ENCODE data around the gene RBBP4. TPM values are rescaled to one million over a fixed set of nuclear protein-coding genes. Genes with fewer than 3 reads are reported as not detected.
"Not testable (repeated sequence)": the region's sequence is repeated elsewhere in the genome, so short reads cannot be mapped to it uniquely, and the experiment has no call there.

Gene RBBP4
- total and polyA plus RNA-seq, 5 donors: 52.7 to 114 (median 109) TPM

GRCh38 chr1:32622205-32622604, 28.8 kb upstream of the RBBP4 start:
- ATAC-seq (no peak), DNase-seq (no peak)
- intact Hi-C loops (cut with DNase I): no loop called here
- Histone ChIP-seq H3K27me3 (ENCODE audit: control insufficient read depth, insufficient read depth) (no peaks in the 10 kb centered on the region), H3K27ac (ENCODE audit: low read length) (no peak overlapping the region), H3K4me3 (ENCODE audit: low read length) (no peak overlapping the region), H3K4me1 (ENCODE audit: control insufficient read depth, insufficient read depth, low read length) (no peaks in the 10 kb centered on the region), H3K9me3 (ENCODE audit: control insufficient read depth, low read length) (no peaks in the 10 kb centered on the region)
- 96% methylated on average over 2 of the region's 2 CpGs for WGBS

GRCh38 chr1:32622806-32623681, 28.0 kb upstream of the RBBP4 start:
- 67% methylated on average over 3 of the region's 3 CpGs for WGBS
- intact Hi-C loops (cut with DNase I): no loop called here
- no peak for DNase-seq

GRCh38 chr1:32623775-32624174, 27.2 kb upstream of the RBBP4 start:
- ATAC-seq: no peak
- no peaks in the 10 kb centered on the region for H3K4me1 ChIP-seq (ENCODE audit: control insufficient read depth, insufficient read depth, low read length)
- WGBS: 75% methylated on average over 5 of the region's 5 CpGs
- H3K4me3 ChIP-seq (ENCODE audit: low read length): no peak overlapping the region
- intact Hi-C loops (cut with DNase I): no loop called here
- H3K9me3 ChIP-seq (ENCODE audit: control insufficient read depth, low read length): no peaks in the 10 kb centered on the region
- no peak for DNase-seq
- no peak overlapping the region for H3K27ac ChIP-seq (ENCODE audit: low read length)
- no peaks in the 10 kb centered on the region for H3K27me3 ChIP-seq (ENCODE audit: control insufficient read depth, insufficient read depth)

More at GRCh38 chr1:32622806-32623681, 28.0 kb upstream of the RBBP4 start:
- ATAC-seq: no peak
- no peaks in the 10 kb centered on the region for H3K9me3 ChIP-seq (ENCODE audit: control insufficient read depth, low read length)
- H3K27ac ChIP-seq (ENCODE audit: low read length): no peak overlapping the region
- H3K4me3 ChIP-seq (ENCODE audit: low read length): no peak overlapping the region
- no peaks in the 10 kb centered on the region for H3K27me3 ChIP-seq (ENCODE audit: control insufficient read depth, insufficient read depth)
- H3K4me1 ChIP-seq (ENCODE audit: control insufficient read depth, insufficient read depth, low read length): no peaks in the 10 kb centered on the region

- ATAC-seq: no peak
- Histone ChIP-seq H3K4me3 (ENCODE audit: low read length) (no peak overlapping the region), H3K9me3 (ENCODE audit: control insufficient read depth, low read length) (no peaks in the 10 kb centered on the region), H3K27me3 (ENCODE audit: control insufficient read depth, insufficient read depth) (no peaks in the 10 kb centered on the region), H3K4me1 (ENCODE audit: control insufficient read depth, insufficient read depth, low read length) (no peaks in the 10 kb centered on the region), H3K27ac (ENCODE audit: low read length) (no peak overlapping the region)
- intact Hi-C loops (cut with DNase I): no loop called here
- no peak for DNase-seq
- 96% methylated on average over 1 of the region's 1 CpG for WGBS
These were observed 24.8 kb upstream of the RBBP4 start for GRCh38 chr1:32626176-32626575.

DNA sequence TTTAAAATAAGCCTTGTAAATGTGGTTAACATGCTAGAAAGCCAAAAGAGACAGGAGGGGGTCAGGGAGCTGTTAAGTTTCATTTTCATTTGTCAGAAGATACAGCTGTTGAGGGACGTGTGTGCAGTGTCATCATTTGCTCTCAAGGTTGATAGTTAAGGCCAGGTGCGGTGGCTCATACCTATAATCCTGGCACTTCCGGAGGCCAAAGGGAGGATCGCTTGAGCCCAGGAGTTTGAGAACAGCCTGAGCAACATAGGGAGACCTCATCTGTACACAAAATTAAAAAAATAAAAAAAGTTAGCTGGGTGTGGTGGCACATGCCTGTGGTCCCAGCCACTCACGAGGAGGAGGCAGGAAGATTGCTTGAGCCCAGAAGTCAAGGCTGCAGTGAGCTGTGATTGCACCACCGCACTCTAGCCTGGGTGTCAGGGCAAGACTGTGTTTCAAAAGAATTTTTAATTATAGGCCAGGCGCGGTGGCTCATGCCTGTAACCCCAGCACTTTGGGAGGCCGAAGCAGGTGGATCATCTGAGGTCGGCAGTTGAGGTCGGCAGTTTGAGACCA, 23.3 kb upstream of the RBBP4 start:
- Histone ChIP-seq H3K27ac (ENCODE audit: low read length) (no peak overlapping the region), H3K27me3 (ENCODE audit: control insufficient read depth, insufficient read depth) (no peaks in the 10 kb centered on the region), H3K9me3 (ENCODE audit: control insufficient read depth, low read length) (no peaks in the 10 kb centered on the region), H3K4me3 (ENCODE audit: low read length) (no peak overlapping the region), H3K4me1 (ENCODE audit: control insufficient read depth, insufficient read depth, low read length) (no peaks in the 10 kb centered on the region)
- 85% methylated on average over 11 of the region's 11 CpGs for WGBS
- no peak for ATAC-seq
- DNase-seq: no peak
- intact Hi-C loops (cut with DNase I): no loop called here

GRCh38 chr1:32630173-32630572, 20.8 kb upstream of the RBBP4 start:
- intact Hi-C loops (cut with DNase I); H3K9me3 ChIP-seq (ENCODE audit: control insufficient read depth, low read length); H3K4me1 ChIP-seq (ENCODE audit: control insufficient read depth, insufficient read depth, low read length); DNase-seq; H3K27me3 ChIP-seq (ENCODE audit: control insufficient read depth, insufficient read depth); ATAC-seq; H3K4me3 ChIP-seq (ENCODE audit: low read length); H3K27ac ChIP-seq (ENCODE audit: low read length): not testable (repeated sequence)
- 98% methylated on average over 4 of the region's 4 CpGs for WGBS

- no peak for ATAC-seq
- H3K27ac ChIP-seq (ENCODE audit: low read length): no peak overlapping the region
- no peaks in the 10 kb centered on the region for H3K27me3 ChIP-seq (ENCODE audit: control insufficient read depth, insufficient read depth)
- no peaks in the 10 kb centered on the region for H3K9me3 ChIP-seq (ENCODE audit: control insufficient read depth, low read length)
- 85% methylated on average over 2 of the region's 2 CpGs for WGBS
- no peak overlapping the region for H3K4me3 ChIP-seq (ENCODE audit: low read length)
- no peaks in the 10 kb centered on the region for H3K4me1 ChIP-seq (ENCODE audit: control insufficient read depth, insufficient read depth, low read length)
- intact Hi-C loops (cut with DNase I): no loop called here
- no peak for DNase-seq
These were observed 18.2 kb upstream of the RBBP4 start for GRCh38 chr1:32632829-32633228.

DNA sequence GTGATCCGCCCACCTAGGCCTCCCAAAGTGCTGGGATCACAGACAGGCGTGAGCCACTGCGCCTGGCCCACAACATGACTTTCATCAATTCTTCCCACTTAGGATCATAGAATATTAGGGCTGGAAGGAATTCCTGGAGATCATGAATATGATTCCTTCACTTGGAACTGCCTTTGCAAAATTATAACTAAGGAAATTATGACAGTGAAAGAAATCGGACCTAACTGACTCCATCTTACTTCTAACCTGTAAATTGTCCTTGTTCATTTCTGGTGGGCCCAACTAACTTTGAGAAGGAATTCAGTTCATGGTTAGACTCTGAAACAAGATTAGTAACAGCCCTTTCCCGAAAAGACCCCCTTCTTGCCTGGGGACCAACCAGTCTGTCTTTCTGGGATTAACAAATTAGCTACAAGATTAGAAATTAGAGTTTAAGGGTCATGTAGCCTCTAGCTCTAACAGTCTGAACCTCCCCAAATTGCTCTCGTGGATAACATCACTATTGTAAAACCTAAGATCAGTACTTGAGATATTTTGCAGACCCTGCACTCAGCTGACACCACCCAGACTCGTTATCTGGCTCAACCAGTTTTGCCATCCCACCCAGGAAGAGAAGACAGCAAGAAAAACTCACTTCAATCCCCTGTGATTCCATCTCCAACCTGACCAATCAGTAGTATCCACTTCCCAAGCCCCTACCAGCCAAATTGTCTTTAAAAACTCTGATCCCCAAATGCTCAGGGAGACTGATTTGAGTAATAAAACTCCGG, 15.3 kb upstream of the RBBP4 start:
- intact Hi-C loops (cut with DNase I): no loop called here
- no peaks in the 10 kb centered on the region for H3K27me3 ChIP-seq (ENCODE audit: control insufficient read depth, insufficient read depth)
- no peak overlapping the region for H3K27ac ChIP-seq (ENCODE audit: low read length)
- WGBS: 96% methylated on average over 8 of the region's 8 CpGs
- H3K4me1 ChIP-seq (ENCODE audit: control insufficient read depth, insufficient read depth, low read length): no peaks in the 10 kb centered on the region
- no peaks in the 10 kb centered on the region for H3K9me3 ChIP-seq (ENCODE audit: control insufficient read depth, low read length)
- DNase-seq (no peak), ATAC-seq (no peak)
- H3K4me3 ChIP-seq (ENCODE audit: low read length): no peak overlapping the region

- no peaks in the 10 kb centered on the region for H3K9me3 ChIP-seq (ENCODE audit: control insufficient read depth, low read length)
- H3K4me1 ChIP-seq (ENCODE audit: control insufficient read depth, insufficient read depth, low read length): no peaks in the 10 kb centered on the region
- H3K4me3 ChIP-seq (ENCODE audit: low read length): no peak overlapping the region
- no peak overlapping the region for H3K27ac ChIP-seq (ENCODE audit: low read length)
- DNase-seq (no peak), ATAC-seq (no peak)
- H3K27me3 ChIP-seq (ENCODE audit: control insufficient read depth, insufficient read depth): no peaks in the 10 kb centered on the region
- 89% methylated on average over 16 of the region's 16 CpGs for WGBS
- intact Hi-C loops (cut with DNase I): no loop called here
These were observed 13.9 kb upstream of the RBBP4 start for GRCh38 chr1:32636914-32637645.

DNA sequence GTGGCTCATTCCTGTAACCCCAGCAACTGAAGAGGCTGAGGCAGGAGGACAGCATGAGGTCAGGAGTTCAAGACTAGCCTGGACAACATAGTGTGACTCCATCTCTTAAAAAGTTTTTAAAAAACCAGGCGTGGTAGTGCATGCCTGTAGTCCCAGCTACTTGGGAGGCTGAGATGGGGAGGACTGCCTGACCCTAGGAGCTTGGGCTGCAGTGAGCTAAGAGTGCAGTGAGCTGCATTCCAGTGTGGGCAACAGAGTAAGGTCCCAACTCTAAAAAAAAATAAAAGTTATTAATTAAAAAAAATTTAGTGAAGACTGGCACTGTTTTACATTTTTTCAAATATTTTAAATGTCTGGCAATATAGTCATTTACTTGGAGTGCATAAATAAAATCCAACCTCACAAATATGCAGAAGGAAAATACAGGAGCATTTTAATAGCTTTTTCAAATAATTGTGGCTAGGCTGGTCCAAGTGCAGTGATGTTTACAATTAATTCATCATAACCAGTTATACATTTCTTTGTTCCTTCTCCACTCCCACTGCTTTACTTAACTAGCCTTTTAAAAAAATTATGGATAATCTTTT, 11.4 kb upstream of the RBBP4 start:
- DNase-seq: no peak
- H3K4me1 ChIP-seq (ENCODE audit: control insufficient read depth, insufficient read depth, low read length): peaks cover 1% of the 10 kb centered on the region
- intact Hi-C loops (cut with DNase I): no loop called here
- H3K27me3 ChIP-seq (ENCODE audit: control insufficient read depth, insufficient read depth): no peaks in the 10 kb centered on the region
- 83% methylated on average over 1 of the region's 1 CpG for WGBS
- H3K4me3 ChIP-seq (ENCODE audit: low read length): no peak overlapping the region
- H3K9me3 ChIP-seq (ENCODE audit: control insufficient read depth, low read length): no peaks in the 10 kb centered on the region
- ATAC-seq: no peak
- H3K27ac ChIP-seq (ENCODE audit: low read length): no peak overlapping the region

Measured in right cardiac atrium (tissue), 5 donors.